GM10266 (cell line): ENCODE results near the gene PRM2.

Source experiments
- DNase-seq: peaks from one replicate; pipeline ENCODE4 v3.0.0; 2012; ENCODE audit errors: extremely low spot score
- TF ChIP-seq, protein P1 (sequence below): IDR thresholded peaks from 2 replicates; pipeline ENCODE4 v1.5.1; 2012; ENCODE audit warnings: mild to moderate bottlenecking, low read depth; ENCODE audit not compliant: control insufficient read depth, insufficient read depth; ENCODE audit errors: missing control alignments

PRM2 gene

DNA sequence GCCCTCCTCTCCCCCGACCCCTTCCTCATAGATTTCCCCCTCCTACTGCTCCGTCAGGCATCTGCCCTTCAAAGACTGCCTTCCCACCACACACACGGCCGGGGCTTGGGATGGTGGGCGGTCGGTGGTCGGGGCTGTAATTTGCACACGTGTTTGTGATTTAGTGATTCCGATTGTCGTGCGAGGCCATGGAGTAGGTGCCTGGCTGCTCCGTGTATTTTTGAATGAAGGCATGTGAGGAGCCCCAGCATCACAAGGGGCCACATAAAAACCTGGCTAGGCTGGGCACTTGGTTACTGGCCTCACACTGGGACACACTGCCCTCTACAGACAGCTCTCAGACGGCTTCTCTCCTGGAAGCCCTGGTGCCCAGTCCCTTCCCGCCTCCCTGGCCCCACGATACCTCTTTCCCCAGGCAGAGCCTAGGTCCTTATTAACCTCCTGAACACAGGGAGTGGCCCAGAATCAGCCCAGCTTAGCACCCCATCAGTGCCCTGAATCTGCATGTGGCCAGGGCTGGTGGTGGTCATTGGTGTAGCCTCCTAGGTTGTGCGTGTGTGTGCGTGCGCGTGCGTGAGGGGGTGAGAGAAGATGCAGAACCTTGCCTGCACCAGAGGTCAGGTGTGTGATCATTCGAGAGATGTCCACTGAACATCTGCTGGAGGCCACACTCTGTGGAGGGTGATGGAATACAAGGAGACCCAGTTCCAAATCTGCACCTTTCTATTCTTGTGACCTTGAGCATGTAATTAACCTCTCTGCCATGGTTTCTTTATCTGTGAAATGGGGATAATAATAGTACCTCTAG is 18.9 kb downstream of the PRM2 start:
- TF ChIP-seq, protein P1, sequence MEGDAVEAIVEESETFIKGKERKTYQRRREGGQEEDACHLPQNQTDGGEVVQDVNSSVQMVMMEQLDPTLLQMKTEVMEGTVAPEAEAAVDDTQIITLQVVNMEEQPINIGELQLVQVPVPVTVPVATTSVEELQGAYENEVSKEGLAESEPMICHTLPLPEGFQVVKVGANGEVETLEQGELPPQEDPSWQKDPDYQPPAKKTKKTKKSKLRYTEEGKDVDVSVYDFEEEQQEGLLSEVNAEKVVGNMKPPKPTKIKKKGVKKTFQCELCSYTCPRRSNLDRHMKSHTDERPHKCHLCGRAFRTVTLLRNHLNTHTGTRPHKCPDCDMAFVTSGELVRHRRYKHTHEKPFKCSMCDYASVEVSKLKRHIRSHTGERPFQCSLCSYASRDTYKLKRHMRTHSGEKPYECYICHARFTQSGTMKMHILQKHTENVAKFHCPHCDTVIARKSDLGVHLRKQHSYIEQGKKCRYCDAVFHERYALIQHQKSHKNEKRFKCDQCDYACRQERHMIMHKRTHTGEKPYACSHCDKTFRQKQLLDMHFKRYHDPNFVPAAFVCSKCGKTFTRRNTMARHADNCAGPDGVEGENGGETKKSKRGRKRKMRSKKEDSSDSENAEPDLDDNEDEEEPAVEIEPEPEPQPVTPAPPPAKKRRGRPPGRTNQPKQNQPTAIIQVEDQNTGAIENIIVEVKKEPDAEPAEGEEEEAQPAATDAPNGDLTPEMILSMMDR: peak; percentile 83
- peak; percentile 78 for DNase-seq

DNA sequence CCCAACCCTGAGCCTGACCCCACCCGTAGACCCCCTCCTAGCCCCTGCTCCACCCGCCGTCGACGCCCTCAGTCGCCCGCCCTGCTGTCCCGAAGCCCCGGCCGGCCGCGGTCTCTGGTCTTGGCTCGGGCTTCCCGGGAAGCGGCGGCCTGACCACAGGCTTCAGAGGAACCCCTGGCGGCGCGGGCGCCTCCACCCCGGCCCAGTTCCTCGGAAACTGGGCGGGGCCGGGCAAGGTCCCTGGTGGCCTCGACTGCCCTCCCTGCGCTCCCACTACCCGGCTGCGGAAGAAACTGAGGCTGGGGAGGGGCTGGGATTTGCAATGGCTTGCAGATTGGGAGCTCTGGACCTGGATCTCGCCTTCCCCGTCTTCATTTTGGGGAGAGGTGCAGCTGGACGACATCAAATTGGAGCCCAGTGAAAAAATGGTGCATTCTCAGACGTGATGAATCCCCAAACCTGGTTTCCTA is 19.6 kb downstream of the PRM2 start:
- DNase-seq: no peak
- TF ChIP-seq, protein P1: no peak

DNA sequence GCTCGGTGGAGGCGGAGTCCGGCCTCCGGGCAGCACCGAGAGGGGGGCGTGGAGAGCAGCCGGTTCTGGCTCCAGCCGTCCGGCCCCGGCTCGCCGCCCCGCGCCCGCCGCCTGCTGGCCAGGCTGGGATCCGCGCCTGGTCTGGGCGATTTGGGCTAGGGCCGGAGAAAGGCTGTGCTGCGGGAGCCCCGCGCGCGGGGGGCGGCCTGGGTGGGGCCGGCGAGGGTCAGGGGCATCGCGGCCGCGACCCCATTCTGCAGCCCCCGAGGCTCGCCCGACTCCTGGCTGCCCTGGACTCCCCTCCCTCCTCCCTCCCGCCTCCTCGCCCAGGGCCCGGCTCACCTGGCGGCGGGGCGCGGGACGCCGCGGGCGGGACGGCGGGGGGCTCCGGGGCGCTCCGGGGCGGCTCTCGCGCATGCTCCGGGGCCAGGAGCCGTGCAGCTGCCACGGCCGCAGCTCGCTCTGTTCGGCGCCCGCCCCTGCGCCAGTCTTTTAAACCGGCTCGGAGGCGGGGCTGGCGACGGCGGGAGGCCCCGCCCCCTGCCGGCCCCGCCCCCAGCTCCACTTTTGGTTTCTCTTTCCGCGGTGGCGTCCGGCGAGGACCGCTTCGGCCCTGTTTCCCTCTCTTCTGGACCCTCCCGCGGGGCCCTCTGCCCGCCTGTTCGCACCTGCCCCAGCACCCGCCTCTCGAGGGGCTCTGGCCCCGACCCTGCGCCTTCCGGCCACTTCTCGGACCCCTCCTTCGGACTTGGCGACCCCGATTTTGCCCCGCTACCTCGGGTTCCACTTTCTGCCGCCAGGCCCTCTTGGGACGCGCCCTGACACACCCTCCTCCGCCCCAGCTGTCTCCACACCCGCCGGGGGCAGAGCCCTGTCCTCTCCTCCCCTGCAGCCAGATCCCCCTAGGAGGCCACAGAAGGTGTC is 20.3 kb downstream of the PRM2 start, which contains the start of gene SOCS1:
Gene SOCS1 (minus strand): TSS at position 468 of the 924 bp plus-strand sequence. CDS start 726 bp downstream, outside the sequence.
- peak; percentile 95 for DNase-seq
- TF ChIP-seq, protein P1: peak; percentile 94

DNA sequence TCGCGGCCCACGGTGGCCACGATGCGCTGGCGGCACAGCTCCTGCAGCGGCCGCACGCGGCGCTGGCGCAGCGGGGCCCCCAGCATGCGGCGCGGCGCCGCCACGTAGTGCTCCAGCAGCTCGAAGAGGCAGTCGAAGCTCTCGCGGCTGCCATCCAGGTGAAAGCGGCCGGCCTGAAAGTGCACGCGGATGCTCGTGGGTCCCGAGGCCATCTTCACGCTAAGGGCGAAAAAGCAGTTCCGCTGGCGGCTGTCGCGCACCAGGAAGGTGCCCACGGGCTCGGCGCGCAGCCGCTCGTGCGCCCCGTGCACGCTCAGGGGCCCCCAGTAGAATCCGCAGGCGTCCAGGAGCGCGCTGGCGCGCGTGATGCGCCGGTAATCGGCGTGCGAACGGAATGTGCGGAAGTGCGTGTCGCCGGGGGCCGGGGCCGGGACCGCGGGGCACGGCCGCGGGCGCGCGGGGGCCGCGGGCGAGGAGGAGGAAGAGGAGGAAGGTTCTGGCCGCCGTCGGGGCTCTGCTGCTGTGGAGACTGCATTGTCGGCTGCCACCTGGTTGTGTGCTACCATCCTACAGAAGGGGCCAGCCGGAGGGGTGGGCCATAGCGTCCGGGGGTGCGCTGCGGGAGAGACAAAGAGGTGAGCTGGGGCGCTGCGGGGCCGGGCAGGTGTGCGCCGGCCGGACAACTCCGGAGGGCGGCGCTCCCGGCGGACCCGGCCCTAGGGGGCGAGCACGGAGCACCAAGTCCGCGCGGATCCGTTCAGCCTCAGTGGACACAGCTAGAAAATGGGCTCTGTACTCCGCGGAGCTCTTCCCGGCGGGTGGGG is 21.2 kb downstream of the PRM2 start:
- peak; percentile 70 for DNase-seq
- TF ChIP-seq, protein P1: peak; percentile 40

DNA sequence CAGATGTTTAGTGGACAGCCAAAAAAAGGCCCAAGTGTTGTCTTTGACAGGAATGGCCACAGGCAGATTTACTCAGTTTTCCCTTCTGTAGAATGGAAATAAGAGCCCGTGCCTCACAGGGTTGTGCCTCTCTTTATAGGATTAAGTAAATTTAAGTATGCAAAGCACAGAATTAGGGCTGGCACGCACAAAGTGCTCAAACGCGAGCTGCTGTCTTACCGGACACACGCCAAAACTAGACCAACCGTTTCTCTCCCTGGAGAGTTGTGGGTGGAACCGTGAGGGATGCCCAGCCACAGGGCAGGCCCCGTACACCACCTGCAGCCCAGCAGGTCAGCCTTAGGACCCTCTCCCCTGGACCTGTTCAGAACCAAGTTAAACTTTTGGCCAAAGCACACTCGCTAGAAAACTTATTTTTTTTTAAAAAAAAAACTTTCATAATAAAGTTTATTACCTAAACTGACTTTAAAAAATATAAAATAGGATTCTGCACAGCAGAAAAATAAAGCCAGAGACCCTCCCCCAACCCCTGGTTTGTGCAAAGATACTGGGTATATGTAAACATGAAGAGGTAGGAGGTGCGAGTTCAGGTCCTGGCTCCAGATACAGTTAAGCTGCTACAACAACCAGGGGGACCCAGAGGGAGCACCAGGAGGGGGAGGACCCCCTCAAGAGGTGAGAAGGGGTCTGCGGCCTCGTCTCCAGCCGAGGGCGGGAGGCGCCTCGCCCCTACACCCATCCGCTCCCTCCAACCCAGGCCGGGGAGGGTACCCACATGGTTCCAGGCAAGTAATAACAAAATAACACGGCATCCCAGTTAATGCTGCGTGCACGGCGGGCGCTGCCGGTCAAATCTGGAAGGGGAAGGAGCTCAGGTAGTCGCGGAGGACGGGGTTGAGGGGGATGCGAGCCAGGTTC is 22.0 kb downstream of the PRM2 start:
- DNase-seq: peak; percentile 60
- TF ChIP-seq, protein P1: no peak
